Glutamatergic neuron (in vitro differentiated cells): ENCODE data around the gene SNRPB. TPM values are rescaled to one million over a fixed set of nuclear protein-coding genes. Genes with fewer than 3 reads are reported as not detected.
"Not testable (repeated sequence)": the region's sequence is repeated elsewhere in the genome, so short reads cannot be mapped to it uniquely, and the experiment has no call there.

Experiments used
- DNase-seq: peaks from one replicate; pipeline ENCODE4 v3.0.0; 2022
- H3K27ac Mint-ChIP-seq: one replicate; pipeline ENCODE4 v1.8.0; 2020; ENCODE audit warnings: mild to moderate bottlenecking, mixed read lengths, inconsistent platforms; ENCODE audit not compliant: unreplicated experiment
- H3K27me3 Mint-ChIP-seq: one replicate; pipeline ENCODE4 v1.8.0; 2020; ENCODE audit warnings: mild to moderate bottlenecking, moderate library complexity, mixed read lengths, inconsistent platforms; ENCODE audit not compliant: unreplicated experiment
- H3K36me3 Mint-ChIP-seq: one replicate; pipeline ENCODE4 v1.8.0; 2020; ENCODE audit warnings: mild to moderate bottlenecking, mixed read lengths, inconsistent platforms; ENCODE audit not compliant: unreplicated experiment
- H3K4me1 Mint-ChIP-seq: one replicate; pipeline ENCODE4 v1.8.0; 2020; ENCODE audit warnings: mild to moderate bottlenecking, low read depth, mixed read lengths, inconsistent platforms; ENCODE audit not compliant: unreplicated experiment
- H3K4me3 Mint-ChIP-seq: one replicate; pipeline ENCODE4 v1.8.0; 2020; ENCODE audit warnings: mild to moderate bottlenecking, mixed read lengths, inconsistent platforms; ENCODE audit not compliant: unreplicated experiment
- H3K9me3 Mint-ChIP-seq: one replicate; pipeline ENCODE4 v1.8.0; 2020; ENCODE audit warnings: mild to moderate bottlenecking, moderate library complexity, mixed read lengths, inconsistent platforms; ENCODE audit not compliant: unreplicated experiment
- CTCF ChIP-seq: fragments of 200-600 bp; sonication (generic); IDR thresholded peaks from one replicate; pipeline ENCODE4 v1.5.0; 2021; ENCODE audit not compliant: partially characterized antibody, unreplicated experiment
- total RNA-seq: library from RNA; stranded (reverse); fragmentation: NEBNext Ultra II Directional; extraction: Animal tissue kit (Norgen Biotek cat#: 25700); gene quantifications from one replicate; pipeline ENCODE4 v1.2.1, GENCODE V29; 2021; ENCODE audit not compliant: unreplicated experiment

SNRPB gene
- total RNA-seq, 1 donor from 2014 or later: 114 TPM

DNA sequence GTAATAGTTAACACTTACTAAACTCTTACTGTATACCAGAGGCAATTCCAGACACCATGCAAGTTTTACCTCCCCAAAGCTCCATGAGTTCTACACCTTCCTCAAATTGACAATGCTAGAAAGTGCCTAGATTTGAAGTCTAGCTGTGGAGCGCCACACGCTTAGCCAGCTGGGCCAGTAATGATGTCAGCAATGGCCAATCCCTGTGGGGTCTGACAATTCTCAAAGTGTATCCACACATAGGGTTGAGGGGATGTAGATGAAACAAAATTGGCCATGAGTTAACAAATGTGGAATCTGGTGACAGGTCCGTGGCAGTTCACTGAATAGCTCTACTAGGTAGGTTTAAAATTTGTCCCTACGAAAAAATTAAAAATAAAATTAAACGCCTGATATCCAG lies 36.9 kb upstream of the SNRPB start:
- Mint-ChIP-seq H3K27me3 (peaks cover 3% of the 10 kb centered on the region), H3K36me3 (no peaks in the 10 kb centered on the region), H3K27ac (peak overlapping the region; percentile 17), H3K9me3 (peaks cover 7% of the 10 kb centered on the region), H3K4me1 (peaks cover 4% of the 10 kb centered on the region), H3K4me3 (peak overlapping the region; percentile 100)
- DNase-seq: no peak
- TF ChIP-seq CTCF: no peak

DNA sequence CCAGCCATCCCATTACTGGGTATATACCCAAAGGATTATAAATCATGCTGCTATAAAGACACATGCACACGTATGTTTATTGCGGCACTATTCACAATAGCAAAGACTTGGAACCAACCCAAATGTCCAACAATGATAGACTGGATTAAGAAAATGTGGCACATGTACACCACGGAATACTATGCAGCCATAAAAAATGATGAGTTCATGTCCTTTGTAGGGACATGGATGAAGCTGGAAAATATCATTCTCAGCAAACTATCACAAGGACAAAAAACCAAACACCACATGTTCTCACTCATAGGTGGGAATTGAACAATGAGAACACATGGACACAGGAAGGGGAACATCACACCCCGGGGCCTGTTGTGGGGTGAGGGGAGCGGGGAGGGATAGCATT lies 35.8 kb upstream of the SNRPB start:
- H3K9me3 Mint-ChIP-seq, H3K27ac Mint-ChIP-seq, H3K27me3 Mint-ChIP-seq, DNase-seq, H3K36me3 Mint-ChIP-seq, H3K4me1 Mint-ChIP-seq, H3K4me3 Mint-ChIP-seq: not testable (repeated sequence)

DNA sequence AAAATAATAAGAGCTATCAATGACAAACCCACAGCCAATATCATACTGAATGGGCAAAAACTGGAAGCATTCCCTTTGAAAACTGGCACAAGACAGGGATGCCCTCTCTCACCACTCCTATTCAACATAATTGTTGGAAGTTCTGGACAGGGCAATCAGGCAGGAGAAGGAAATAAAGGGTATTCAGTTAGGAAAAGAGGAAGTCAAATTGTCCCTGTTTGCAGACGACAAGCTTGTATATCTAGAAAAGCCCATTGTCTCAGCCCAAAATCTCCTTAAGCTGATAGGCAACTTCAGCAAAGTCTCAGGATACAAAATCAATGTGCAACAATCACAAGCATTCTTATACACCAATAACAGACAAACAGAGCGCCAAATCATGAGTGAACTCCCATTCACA lies 34.2 kb upstream of the SNRPB start:
- not testable (repeated sequence) for H3K36me3 Mint-ChIP-seq, H3K27me3 Mint-ChIP-seq, H3K27ac Mint-ChIP-seq, DNase-seq, H3K4me3 Mint-ChIP-seq, H3K4me1 Mint-ChIP-seq
- peaks cover 11% of the 10 kb centered on the region for H3K9me3 Mint-ChIP-seq

- H3K36me3 Mint-ChIP-seq: peaks cover 12% of the 10 kb centered on the region
- H3K27ac Mint-ChIP-seq, DNase-seq, H3K4me1 Mint-ChIP-seq, H3K9me3 Mint-ChIP-seq, H3K27me3 Mint-ChIP-seq, H3K4me3 Mint-ChIP-seq: not testable (repeated sequence)
Measured at GRCh38 chr20:2502808-2503384, 32.3 kb upstream of the SNRPB start.

GRCh38 chr20:2485661-2486060 lies 15.1 kb upstream of the SNRPB start:
- Mint-ChIP-seq H3K9me3 (peaks cover 5% of the 10 kb centered on the region), H3K27ac (peak overlapping the region; percentile 85), H3K4me3 (peak overlapping the region; percentile 5)

GRCh38 chr20:2485080-2485479 lies 14.5 kb upstream of the SNRPB start:
- peaks cover 16% of the 10 kb centered on the region for H3K36me3 Mint-ChIP-seq
- H3K4me3 Mint-ChIP-seq: peak overlapping the region; percentile 5
- DNase-seq: no peak
- no peak for TF ChIP-seq CTCF
- peak overlapping the region; percentile 85 for H3K27ac Mint-ChIP-seq
- peaks cover 6% of the 10 kb centered on the region for H3K4me1 Mint-ChIP-seq
- H3K9me3 Mint-ChIP-seq: peaks cover 5% of the 10 kb centered on the region
- H3K27me3 Mint-ChIP-seq: peaks cover 3% of the 10 kb centered on the region

More at GRCh38 chr20:2485661-2486060, 15.1 kb upstream of the SNRPB start:
- Mint-ChIP-seq H3K27me3 (peaks cover 3% of the 10 kb centered on the region), H3K4me1 (peaks cover 6% of the 10 kb centered on the region), H3K36me3 (peaks cover 16% of the 10 kb centered on the region)
- TF ChIP-seq CTCF: no peak
- DNase-seq: peak; percentile 44
